Mucosa of gallbladder (tissue), 1 donor: ENCODE results near the gene TSPAN5. TPM values are rescaled to one million over a fixed set of nuclear protein-coding genes. Genes with fewer than 3 reads are reported as not detected.
A peak's percentile ranks its signal among the peaks of the same experiment; 100 is the strongest.
"Not testable (repeated sequence)": the region's sequence is repeated elsewhere in the genome, so short reads cannot be mapped to it uniquely, and the experiment has no call there.

ENCODE experiments used
- DNase-seq: peaks from one replicate; pipeline ENCODE4 v3.0.0-alpha.2; 2020; ENCODE audit warnings: low spot score
- total RNA-seq: library from RNA; stranded (reverse); gene quantifications from one replicate; pipeline ENCODE4 v1.2.1, GENCODE V29; 2021
- donor health status: DM: no; HTN: no; CAD: no.

TSPAN5 gene
- total RNA-seq, 1 donor from 2014 or later: 3.2 TPM

- no peak for DNase-seq
Observed at GRCh38 chr4:98498774-98499173, 159.6 kb downstream of the TSPAN5 start.

- DNase-seq: no peak
Observed at GRCh38 chr4:98496152-98496845, 162.1 kb downstream of the TSPAN5 start.

- DNase-seq: no peak
Observed at GRCh38 chr4:98493296-98493695, 165.1 kb downstream of the TSPAN5 start.

GRCh38 chr4:98491899-98492559 lies 166.4 kb downstream of the TSPAN5 start:
- DNase-seq: no peak

GRCh38 chr4:98490251-98490650 lies 168.2 kb downstream of the TSPAN5 start:
- no peak for DNase-seq

- DNase-seq: no peak
Observed at GRCh38 chr4:98485816-98486345, 172.5 kb downstream of the TSPAN5 start.

GRCh38 chr4:98484031-98484430 lies 174.4 kb downstream of the TSPAN5 start:
- no peak for DNase-seq

GRCh38 chr4:98482847-98483806 lies 175.3 kb downstream of the TSPAN5 start:
- DNase-seq: no peak

GRCh38 chr4:98482503-98482846 lies 175.9 kb downstream of the TSPAN5 start:
- no peak for DNase-seq

GRCh38 chr4:98481167-98481566 lies 177.2 kb downstream of the TSPAN5 start:
- no peak for DNase-seq

- DNase-seq: no peak
Observed at GRCh38 chr4:98480535-98480934, 177.9 kb downstream of the TSPAN5 start.

- not testable (repeated sequence) for DNase-seq
Observed at GRCh38 chr4:98479590-98479989, 178.8 kb downstream of the TSPAN5 start.

GRCh38 chr4:98476891-98477290 lies 181.5 kb downstream of the TSPAN5 start:
- no peak for DNase-seq

- no peak for DNase-seq
Observed at GRCh38 chr4:98474408-98474844, 184.0 kb downstream of the TSPAN5 start.

GRCh38 chr4:98473046-98473445 lies 185.4 kb downstream of the TSPAN5 start:
- DNase-seq: no peak

- DNase-seq: no peak
Observed at GRCh38 chr4:98470831-98471230, 187.6 kb downstream of the TSPAN5 start.

GRCh38 chr4:98470366-98470765 lies 188.0 kb downstream of the TSPAN5 start:
- no peak for DNase-seq

GRCh38 chr4:98469771-98470170 lies 188.6 kb downstream of the TSPAN5 start:
- DNase-seq: no peak

- DNase-seq: no peak
Observed at GRCh38 chr4:98468709-98469108, 189.7 kb downstream of the TSPAN5 start.

- peak; percentile 79 for DNase-seq
Observed at GRCh38 chr4:98467627-98468072, 190.8 kb downstream of the TSPAN5 start.

- no peak for DNase-seq
Observed at GRCh38 chr4:98466868-98467599, 191.4 kb downstream of the TSPAN5 start.
